ENCODE data around the gene SPDYA.
"Not testable (repeated sequence)": the region's sequence is repeated elsewhere in the genome, so short reads cannot be mapped to it uniquely, and the experiment has no call there.

The SPDYA gene

GRCh38 chr2:28810384-28811285 lies at the start of gene SPDYA:
Gene SPDYA (plus strand): TSS chr2:28810834. CDS start chr2:28816015, 5,181 bp downstream.
- peak; percentile 75 for DNase-seq (ENCODE audit: low spot score)

DNA sequence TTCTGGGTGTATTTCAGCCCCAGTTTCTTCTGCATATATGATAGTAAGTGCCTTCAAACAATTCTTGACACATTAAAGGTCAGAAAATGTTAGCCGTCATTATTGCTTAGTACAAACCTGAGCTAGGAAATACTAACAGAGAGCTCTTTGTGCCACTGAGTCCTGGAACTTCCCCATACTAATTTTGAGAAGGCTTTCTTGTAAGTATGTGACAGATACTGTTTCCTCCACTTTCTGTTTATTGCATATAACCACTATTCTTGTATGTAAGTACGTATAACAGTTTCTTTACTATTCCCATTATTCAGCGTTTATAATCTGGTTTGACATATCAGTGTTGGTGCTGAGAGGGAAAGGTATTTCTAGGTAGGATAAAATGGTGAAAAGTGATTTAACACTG lies 49.2 kb upstream of the SPDYA start:
- no peak for DNase-seq (ENCODE audit: low spot score)

GRCh38 chr2:28764909-28765711 lies 45.5 kb upstream of the SPDYA start:
- peak; percentile 23 for DNase-seq (ENCODE audit: low spot score)

- DNase-seq (ENCODE audit: low spot score), result no peak
Measured at GRCh38 chr2:28766070-28766469, 44.6 kb upstream of the SPDYA start.

DNA sequence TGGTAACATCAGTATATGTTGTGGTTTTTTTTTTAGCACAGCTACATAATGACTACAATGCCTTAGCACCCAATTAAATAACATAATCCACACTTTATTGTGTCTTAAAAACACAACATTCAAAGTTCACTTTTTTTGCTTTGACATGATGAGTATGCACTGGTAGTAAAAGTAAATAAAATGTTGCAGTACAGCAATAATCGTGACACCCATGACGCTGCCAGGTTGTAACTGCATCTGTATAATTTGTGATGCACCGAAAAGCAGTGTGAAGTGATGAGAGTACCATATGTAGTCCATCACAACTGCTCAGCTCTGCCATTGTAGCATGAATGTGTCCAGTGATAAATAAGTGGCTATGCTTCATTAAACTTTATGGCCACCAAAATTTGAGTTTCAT lies 43.3 kb upstream of the SPDYA start:
- DNase-seq (ENCODE audit: low spot score), result no peak

DNA sequence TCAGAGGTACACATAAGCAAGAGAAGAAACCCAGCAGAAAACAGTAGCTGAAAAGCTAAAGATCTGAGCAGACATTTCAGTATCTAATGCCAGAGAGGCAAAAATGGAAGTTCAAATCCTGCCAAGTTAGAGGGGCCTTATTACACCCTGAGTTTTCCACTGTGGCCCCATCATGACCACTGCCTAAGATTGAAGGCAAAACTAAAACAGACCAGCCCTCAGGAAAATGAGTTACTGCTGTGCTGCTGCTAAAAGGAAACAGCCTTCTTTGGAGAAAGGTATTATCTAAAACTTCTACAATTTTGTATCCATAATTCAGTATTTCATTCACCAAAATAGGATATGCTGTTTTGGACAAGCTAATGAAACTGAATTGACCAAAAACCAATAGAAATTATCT lies 42.2 kb upstream of the SPDYA start:
- no peak for DNase-seq (ENCODE audit: low spot score)

- no peak for DNase-seq (ENCODE audit: low spot score)
Measured at GRCh38 chr2:28768952-28769351, 41.7 kb upstream of the SPDYA start.

DNA sequence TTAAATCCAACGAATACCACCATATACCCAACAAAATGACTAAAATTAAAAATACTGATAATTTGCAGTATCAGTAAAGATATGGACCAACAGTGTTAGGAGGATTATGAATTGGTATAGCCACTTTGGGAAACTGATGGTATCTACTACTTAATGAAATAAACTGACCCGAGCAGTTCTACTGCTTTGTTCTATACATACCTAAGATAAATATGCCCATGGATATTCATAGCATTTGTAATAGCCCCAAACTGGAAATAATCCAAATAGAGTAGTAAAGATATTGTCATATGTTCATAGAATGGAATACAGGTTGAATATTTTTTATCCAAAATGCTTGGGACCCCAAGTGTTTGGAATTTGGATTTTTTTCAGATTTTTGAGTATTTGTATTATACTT lies 38.3 kb upstream of the SPDYA start:
- no peak for DNase-seq (ENCODE audit: low spot score)

GRCh38 chr2:28776471-28776870 lies 34.2 kb upstream of the SPDYA start:
- no peak for DNase-seq (ENCODE audit: low spot score)

DNA sequence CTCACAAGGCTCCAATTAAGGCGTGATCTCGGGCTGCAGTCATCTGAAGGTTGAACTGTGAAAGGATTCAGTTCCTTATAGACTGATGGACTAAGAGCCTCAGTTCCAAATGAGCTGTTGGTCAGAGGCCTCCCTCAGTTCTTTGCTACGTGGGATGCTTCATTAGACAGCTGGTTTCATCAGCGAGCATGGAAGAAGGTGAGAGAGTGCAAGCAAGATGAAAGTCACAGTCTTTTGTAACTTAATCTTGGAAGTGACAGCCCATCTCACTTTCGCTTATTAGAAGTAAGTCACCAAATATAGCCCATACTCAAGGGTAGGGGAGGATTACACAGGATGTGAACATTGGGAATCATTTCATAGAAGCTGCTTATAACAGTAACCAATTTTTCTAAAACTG lies 32.2 kb upstream of the SPDYA start:
- no peak for DNase-seq (ENCODE audit: low spot score)

DNA sequence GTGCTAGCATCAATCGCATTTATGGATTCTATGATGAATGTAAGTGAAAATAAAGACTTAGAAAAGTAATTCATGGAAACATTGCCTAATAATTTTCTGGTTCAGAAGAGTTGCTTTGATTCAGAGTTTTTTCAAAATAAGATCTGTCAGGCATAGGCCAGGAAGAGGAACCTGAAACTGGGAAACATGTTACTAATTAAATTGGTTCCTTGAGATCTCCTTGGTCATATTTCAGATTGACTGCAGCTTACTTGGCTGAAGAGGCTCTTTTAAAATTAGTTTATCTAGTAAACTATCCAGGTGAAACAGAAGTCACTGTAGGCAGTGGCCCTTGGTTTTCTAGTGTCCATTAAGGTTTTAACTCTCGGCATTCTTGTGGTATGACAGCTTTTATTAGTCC lies 31.6 kb upstream of the SPDYA start:
- no peak for DNase-seq (ENCODE audit: low spot score)

DNA sequence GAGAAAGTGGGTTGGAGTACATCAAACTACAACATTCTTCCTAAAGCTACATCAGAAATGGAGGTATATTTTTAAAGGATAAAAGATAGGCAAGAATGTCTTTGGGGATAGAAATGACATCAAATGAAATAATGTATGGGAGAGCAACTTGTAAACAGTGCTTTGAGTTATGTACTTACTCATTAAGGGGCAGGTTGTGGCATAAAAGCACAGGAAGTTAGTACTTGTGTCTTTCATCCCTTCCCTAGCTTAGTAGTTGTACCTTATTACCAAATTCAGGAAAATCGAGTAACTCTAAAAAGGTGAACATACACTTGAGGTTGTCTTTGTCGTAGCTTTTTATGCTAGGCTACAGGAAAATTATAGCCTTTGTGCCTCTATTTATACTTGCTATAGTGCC lies 30.1 kb upstream of the SPDYA start:
- DNase-seq (ENCODE audit: low spot score), result no peak

DNA sequence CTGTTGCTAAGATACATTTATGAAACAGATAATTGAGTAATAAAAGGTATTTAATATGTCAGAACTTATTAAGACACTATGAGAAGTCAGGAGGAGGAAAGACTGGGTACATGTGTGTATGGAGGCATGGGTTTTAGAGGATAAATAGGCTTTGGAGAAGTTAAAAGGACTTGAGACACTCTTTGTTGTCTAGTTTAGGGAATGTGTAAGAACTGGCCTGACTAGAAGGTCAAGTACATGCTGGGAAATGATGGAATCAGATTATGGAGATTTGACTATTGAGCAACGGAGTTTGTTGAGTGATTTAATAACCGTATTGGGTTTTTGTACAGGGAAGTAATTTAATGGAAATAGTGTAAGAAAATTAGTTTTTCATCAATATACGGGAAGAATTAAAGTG lies 28.2 kb upstream of the SPDYA start:
- no peak for DNase-seq (ENCODE audit: low spot score)

- DNase-seq (ENCODE audit: low spot score), result not testable (repeated sequence)
Measured at GRCh38 chr2:28784570-28784969, 26.1 kb upstream of the SPDYA start.

DNA sequence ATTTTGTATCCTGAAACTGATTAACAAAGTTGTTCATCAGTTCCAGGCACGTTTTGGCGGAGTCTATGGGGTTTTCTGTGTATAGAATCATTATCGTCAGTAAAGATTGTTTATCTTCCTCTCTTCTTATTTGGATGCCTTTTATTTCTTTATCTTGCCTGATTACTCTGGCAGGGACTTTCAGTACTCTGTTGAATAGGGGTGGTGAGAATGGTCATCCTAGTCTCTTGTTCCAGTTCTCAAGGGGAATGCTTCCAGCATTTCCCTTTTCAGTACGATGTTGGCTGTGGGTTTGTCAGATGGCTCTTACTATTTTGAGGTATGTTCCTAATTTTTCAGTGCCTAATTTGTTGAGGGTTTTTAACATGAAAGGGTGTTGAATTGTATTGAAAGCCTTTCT lies 14.0 kb upstream of the SPDYA start:
- DNase-seq (ENCODE audit: low spot score), result no peak

GRCh38 chr2:28801726-28802125 lies 8.9 kb upstream of the SPDYA start:
- DNase-seq (ENCODE audit: low spot score), result peak; percentile 12

- DNase-seq (ENCODE audit: low spot score), result no peak
Measured at GRCh38 chr2:28802975-28803429, 7.6 kb upstream of the SPDYA start.

GRCh38 chr2:28809927-28810326 lies 707 bp upstream of the SPDYA start:
- DNase-seq (ENCODE audit: low spot score), result no peak

- DNase-seq (ENCODE audit: low spot score), result no peak
Measured at GRCh38 chr2:28818053-28818452, 7.4 kb downstream of the SPDYA start.

- peak; percentile 56 for DNase-seq (ENCODE audit: low spot score)
Measured at GRCh38 chr2:28821295-28821958, 10.8 kb downstream of the SPDYA start.

DNA sequence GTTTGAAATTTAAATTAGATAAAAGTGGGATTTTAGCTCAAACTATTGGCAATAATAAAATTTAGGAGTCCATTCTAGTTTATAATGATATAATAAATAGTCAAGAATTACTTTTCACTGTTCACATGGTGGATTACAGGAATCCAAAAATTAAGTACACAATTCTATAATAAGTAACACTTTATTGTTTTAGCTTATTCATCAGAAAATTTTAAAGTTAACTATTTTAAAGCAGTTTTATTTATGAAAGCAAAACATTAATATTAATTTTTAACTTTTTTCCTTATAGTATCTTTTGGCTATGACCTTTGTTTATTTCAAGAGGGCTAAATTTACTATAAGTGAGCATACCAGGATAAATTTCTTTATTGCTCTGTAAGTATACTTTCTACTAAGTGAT lies 11.4 kb downstream of the SPDYA start:
- no peak for DNase-seq (ENCODE audit: low spot score)

DNA sequence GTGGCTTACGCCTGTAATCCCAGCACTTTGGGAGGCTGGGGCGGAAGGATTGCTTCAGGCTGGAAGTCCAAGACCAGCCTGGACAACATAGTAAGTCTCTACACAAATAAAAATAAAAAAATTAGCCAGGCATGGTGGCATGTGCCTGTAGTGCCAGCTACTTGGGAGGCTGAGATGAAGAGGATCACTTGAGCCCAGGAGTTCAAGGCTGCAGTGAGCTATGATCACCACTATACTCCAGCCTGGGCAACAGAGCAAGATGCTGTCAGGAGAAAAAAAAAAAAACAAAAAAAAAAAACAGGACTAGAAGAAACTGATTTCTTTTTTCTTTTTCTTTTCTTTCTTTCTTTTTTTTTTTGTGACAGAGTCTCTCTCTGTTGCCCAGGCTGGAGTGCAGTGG lies 13.6 kb downstream of the SPDYA start:
- no peak for DNase-seq (ENCODE audit: low spot score)

DNA sequence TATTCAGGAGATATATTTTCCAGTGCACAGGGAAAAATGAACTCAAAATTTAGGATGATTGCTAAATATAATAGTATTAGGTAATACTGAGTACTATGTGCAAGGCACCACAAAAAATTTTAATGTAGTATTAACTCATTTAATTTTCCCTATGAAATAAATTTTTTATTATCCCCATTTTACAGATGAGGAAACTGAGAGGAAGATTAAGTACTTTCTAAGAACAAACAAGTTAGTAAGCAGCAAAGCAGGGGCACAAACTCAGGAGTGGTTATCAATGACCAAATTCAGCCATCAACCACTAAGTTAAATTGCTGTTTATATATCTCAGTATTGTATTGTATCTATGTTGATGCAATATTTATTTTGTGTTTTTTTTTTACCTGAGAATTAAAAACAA lies 14.2 kb downstream of the SPDYA start:
- no peak for DNase-seq (ENCODE audit: low spot score)

All from AG08395 (cell line).